GM21381 (cell line): ENCODE data around the gene TBC1D30.
"Not testable (repeated sequence)": the region's sequence is repeated elsewhere in the genome, so short reads cannot be mapped to it uniquely, and the experiment has no call there.

Source experiments
- ATAC-seq: cut with Tn5 transposase; IDR thresholded peaks from one replicate; pipeline ENCODE4 v1.9.1; 2021; ENCODE audit warnings: mild to moderate bottlenecking, moderate library complexity; ENCODE audit not compliant: unreplicated experiment

The TBC1D30 gene

DNA sequence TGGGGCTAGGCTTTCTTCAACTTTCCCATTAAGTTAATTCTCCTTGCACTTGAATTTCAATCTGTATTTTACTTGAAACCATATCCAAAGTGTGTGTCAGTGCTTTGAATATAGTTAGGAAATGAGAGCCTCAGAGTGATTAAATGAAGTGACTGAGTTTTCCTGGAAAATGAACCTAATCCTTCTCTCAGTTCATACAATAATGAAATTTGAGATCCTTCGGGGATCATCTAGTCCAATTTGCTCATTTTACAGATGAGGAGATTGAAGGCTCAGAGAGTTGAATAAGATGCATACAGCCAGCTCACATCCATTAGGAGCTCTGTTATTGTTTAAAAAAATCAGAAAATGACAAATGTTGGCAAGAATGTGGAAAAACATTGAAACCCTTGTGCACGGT, 18.3 kb upstream of the TBC1D30 start:
- ATAC-seq = no peak

DNA sequence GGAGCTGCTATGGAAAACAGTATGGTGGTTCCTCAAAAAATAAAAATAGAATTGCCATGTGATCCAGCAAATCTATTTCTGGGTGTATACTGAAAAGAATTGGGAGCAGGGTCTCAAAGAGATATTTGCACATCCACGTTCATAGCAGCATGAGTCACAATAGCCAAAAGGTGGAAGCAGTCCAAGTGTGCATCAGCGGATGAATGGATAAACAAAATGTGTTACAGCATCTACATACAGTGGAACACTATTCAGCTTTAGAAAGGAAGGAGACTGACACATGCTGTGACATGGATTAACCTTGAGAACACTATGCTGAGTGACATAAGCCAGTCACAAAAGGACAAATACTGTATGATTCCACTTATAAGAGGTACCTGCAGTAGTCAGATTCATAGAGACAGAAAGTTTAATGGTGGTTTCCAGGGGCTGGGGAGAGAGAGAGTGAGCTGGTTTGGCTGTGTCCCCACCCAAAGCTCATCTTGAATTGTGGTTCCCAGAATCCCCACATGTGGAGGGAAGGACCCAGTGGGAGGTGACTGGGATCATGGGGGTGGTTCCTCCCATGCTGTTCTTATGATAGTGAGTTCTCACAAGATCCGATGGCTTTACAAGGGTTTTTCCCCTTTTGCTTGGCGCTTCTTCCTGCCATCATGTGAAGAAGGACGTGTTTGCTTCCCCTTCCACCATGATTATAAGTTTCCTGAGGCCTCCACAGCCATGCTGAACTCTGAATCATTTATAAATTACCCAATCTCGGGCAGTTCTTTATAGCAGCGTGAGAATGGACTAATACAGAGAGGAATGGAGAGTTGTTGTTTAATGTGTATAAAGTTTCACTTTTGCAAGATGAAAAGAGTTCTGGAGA, 17.6 kb upstream of the TBC1D30 start:
- ATAC-seq = no peak

DNA sequence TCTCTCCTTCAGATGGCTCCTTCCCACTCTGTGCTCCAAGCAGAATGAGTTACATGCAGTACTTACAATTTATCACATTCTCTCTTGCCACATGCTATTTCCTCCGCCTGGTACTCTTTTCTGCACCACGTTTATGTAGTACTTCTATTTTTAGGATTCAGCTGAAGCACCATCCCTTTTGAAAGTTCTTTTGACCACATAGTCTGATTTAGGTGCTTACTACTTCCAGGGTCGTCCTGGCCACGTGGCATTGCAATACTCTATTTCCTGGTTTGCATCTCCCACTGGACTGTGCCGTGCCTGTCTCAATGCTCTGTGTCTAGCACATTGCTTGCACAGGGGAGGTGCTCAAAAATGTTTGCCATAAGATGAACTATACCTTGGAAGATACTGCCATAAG, 16.3 kb upstream of the TBC1D30 start:
- no peak for ATAC-seq

DNA sequence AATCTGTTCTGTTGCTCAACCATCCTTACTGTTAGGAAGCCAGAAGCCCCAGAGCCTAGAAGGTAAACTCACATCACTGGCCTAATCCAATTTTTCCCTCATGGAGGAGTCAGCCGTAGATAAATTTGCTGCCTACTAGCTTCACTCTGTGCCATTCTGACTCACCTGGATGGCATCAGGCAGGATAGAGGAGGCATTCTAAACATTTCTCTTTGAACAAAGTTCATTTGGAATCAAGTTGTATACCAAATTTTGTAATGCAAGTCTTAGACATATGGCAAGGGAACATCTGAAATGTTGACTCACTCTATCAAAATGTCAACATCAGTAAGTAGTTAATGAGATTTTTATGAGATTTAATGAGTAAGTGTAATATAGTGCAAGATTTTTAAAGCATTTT, 13.6 kb upstream of the TBC1D30 start:
- no peak for ATAC-seq

DNA sequence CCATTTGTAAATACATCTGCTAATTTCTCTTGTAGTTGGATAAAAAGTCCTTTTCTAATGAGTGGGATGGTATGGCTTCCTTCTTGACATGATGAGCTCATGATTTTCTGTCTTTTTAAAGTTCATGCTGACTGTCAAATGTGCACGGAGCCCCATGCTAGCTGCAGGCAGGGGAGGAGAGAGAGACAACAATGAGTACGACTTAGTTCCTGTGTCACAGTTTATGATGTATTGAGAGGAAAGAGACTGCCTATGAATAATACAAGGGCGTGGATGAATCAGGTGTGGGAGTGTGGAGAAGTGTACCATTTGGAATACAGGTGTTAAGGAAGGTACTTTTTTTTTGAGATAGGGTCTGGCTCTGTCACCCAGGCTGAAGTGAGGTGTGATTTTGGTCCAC, 10.7 kb upstream of the TBC1D30 start:
- ATAC-seq = no peak

DNA sequence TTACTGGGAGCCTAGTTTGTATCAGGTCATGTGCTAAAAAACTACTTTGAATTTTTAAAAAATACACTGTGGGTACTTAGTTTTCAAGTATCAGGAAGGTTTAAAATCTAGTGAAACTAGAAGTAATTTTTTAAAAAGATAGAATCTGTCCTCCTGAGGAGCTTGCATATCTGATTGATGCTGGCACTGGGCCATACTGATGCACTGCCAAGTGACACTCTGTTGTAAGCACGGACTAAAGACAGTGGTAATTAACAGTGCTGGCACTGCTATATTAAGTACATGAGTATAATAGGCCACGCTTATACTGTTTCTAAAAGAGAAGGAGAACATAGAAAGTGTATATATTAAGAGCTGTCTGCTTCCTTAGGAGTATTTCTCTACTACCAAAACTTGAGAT, 10.0 kb upstream of the TBC1D30 start:
- no peak for ATAC-seq

DNA sequence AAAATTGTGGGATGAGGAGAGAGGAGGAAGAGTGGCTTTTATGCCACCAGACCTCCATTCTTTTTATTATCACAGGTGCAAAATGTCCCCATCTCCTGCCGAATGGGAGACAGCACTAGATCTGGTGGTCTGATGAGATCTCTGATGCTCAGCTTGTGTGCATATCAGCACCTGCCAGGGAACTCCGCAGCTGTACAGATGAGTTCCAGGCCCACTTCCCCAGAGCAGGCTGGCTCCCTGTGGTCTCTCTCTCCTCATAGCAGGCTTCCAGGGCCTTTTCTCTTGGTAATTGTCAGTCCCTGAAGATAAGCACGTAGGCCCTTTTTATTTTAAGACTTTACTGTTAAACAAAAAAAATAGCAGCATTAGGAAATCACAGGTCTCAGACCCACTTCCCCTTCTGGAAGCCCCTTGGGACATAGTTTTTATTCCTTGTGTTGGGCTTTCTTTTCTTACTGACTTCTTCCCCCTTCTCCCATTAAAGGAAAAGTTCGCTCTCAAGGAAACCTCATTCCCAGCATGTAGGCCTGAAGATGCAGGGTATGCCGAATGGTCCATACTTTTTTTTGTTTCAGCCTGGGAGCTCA, 4.5 kb upstream of the TBC1D30 start:
- ATAC-seq = no peak

DNA sequence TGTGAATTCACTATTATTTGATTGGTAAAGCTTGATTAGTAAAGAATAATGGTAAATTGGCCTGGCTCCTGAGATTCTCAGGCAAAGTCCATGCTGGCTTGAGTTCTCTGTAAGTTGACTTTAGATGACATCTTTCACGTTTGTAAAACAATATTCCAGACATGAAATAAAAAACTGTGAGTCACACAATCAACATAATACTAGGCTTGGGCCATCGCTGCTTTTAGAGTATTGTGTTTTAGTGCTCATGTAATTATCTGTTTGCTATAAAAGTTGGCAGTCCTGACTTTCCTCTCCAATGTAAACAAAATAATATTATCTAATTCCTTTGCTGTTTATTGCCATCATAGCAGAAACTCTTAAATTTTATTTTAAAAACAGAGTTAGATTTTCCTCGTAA, 3.9 kb upstream of the TBC1D30 start:
- ATAC-seq = no peak

DNA sequence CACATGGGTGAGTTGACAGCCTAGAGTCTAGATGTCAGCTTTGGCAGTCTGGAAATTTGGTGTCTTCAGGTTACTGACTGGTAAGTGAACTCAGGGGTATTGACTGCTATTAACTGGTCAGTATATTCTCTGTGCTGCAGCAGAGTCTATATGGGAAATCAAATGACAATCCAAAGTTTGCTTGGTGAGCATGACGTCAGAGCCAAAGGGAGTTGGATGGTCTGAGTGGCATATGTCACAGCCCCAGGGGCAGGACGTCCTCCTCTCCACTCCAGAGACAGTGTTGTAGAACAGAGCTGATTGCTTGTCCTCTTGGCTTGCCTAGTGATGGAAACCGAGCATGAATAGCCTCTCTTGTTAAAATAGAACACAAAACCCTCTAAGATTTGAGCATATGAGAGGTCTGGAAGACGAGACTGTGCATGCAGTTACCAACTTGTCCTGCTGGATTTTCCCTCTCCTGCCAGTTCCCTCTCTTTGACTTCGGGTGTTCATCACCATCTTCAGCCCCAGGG, 3.3 kb upstream of the TBC1D30 start:
- ATAC-seq = no peak

DNA sequence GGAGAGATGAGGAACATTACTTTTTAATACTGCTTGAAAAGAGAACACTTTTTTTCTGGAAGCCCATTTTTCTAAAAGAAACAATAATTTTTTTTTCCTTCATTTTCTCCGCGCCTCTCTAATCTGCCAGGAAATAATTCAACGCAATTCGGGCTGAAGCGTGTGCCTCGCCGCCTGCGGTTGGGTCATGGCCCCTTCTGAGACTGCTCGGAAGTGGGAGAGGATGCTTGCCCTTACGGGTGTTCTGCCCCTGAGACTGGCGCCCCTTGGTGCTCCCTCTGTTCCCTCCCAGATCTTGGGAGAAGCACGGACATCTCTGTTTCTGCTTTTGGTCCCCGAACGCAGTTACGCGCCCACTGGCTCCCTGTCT, 332 bp upstream of the TBC1D30 start:
- ATAC-seq = no peak

DNA sequence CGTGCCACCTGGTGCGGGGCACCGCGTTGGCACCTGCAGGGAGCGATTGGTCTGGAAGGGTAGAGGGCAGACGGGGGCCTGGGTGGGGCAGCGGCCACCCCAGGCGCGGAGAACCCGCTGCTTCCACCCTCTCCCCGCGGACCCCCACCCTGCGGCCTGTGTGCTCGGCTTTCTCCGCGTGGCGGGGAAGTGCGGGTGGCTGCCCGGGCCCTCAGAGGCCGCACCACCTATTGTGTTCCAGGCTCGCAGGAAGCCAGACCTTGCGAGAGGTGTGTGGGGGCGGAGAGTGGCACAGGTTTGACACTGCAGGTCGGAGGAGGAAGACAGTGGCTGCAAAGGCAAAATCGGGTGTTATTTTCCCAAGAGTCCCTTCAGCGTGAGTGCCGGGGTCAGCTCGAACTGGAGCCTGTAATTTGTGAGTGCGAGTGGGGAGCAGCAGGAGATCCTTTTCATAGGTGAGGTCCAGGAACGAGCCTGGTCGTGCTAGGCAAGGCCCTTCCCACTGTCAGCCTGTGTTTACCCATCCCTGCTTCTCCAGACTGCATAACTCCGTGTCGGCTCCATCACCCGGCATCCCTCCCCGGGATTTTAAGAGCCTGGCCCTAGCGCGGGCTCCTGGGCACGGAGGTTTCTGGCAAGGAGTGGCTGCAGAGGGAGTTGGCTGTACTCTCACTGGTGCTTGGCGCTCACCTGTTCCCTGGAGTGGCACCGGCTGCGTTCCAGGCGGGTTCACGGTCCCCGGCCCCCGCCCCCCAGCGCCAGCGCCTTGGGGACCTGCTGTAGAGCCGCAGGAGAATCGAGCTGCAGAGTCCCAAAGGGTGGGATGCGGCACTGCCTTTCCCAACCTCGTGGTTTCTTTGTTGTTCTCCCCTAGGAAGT, 935 bp downstream of the TBC1D30 start:
- no peak for ATAC-seq

DNA sequence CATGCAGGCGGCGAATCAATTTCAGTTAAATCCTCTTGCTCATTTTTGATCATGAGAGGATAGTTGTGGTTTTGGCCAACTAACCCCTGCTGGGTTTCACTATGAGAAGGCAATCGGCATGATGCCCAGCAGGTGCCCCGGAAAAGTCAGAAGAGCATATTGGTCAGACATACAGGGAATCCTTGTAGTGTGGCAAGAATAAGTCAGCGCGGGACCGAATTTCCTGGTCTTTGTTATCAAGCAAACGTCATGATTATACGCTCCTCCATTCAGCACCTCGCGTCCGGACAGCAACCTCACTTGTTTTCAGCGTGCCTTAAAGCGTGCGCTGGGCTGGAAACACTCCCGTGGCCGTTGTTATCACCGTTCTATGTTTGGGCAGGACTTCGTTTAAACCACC, 1.8 kb downstream of the TBC1D30 start:
- ATAC-seq = peak; percentile 51

DNA sequence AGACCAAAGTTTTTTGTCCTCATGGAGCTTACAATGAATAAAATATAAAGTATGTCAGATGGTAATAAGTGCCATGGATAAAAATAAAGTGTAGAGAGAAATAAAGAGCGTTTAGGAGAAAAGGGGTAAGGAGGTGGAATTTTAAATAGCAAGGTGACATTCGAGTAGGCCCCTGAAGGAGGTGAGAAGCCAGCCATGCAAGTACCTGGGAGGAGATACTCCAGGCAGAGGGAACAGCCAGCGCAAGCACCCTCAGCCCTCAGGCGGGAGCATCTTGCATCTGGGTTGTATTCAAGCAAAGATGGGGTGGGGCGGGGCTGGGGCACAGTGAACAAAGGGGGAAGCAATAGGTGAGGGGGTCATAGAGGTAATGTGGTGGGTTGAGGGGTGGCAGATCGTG, 4.3 kb downstream of the TBC1D30 start:
- no peak for ATAC-seq

DNA sequence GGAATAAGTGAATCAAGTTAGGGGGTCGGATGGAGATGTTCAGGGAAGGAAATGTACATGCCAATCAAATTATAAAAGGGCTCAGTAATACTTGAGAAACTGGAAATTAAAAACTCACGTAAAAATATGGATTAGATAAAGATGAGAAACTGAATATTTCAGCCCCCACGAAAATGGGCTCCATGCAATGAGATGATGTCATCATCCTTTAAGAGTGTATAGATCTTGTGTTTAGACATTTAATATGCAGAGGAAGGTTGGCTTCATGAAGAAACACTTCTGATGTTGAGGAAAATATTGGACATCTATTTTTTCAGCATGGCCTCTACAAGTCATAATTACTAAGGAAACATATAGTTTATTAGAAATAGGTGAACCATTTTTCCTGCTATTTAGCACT, 9.5 kb downstream of the TBC1D30 start:
- ATAC-seq = no peak

DNA sequence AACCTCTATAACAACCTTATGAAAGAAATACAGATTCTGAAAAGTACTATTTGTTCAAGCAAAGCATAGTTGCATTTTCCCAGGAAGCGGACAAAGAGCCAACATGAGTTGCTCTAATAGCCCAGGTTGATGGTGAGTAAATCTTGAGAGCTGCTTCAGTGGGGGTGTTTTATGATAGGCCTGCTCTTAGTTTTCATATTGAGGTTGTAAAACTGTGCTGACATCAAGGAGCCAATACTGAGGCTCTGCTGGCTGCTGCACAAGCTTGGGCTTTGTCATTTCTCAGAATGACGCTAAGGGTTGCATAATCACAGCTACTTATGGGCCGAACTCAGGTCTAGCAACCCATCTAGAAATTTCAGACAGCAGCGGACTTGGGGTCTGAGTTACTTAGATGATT, 11.5 kb downstream of the TBC1D30 start:
- no peak for ATAC-seq

DNA sequence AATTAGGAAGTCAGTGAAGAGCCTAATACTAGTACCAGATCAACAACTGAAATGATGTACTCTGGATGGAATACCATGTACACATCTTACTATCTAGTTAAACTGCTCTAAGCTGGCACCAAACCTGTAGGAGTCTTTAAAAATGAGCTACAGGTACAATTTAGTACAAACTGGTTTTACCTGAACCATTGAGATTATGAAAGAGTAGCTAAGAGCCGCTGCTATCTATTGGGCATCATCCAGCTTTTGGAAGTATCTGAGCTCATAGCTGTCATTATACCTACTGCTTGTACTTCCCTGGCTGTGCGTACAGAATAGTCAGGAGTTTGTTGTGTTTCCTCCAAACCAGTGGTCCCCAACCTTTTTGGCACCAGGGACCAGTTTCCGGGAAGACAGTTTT, 12.4 kb downstream of the TBC1D30 start:
- ATAC-seq = no peak

DNA sequence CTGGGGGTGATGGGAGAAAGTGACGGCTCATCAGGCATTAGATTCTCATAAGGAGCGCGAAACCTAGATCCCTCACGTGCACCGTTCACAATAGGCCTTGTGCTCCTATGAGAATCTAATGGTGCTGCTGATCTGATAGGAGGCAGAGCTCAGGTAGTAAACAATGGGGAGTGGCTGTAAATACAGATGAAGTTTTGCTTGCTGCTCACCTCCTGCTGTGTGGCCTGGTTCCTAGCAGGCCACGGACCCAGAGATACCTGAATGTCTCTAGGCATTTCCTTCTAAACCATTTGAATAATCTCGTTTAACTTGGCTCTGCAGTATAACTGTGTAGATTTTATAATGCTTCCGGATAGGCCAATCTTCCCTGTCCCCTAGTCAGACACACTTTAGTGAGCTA, 13.0 kb downstream of the TBC1D30 start:
- ATAC-seq = no peak

DNA sequence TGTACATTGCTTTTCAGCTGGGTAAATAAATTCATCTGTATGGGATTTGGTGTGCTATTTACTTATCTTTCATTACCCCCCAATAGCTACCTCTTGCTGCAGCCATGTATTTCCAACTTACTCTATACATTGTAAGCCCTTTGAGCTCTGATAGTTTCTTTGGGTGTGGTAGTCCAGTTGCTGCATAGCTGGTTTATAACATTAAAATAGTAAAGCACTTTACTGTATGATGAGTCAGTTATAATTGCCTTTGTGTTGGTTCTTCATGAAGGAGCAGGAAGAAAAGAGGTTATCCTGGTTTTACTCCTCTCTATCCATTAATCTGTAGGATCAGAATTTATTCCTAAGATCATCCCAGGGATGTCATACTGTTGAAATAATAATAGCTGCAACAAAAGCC, 15.7 kb downstream of the TBC1D30 start:
- ATAC-seq = no peak

DNA sequence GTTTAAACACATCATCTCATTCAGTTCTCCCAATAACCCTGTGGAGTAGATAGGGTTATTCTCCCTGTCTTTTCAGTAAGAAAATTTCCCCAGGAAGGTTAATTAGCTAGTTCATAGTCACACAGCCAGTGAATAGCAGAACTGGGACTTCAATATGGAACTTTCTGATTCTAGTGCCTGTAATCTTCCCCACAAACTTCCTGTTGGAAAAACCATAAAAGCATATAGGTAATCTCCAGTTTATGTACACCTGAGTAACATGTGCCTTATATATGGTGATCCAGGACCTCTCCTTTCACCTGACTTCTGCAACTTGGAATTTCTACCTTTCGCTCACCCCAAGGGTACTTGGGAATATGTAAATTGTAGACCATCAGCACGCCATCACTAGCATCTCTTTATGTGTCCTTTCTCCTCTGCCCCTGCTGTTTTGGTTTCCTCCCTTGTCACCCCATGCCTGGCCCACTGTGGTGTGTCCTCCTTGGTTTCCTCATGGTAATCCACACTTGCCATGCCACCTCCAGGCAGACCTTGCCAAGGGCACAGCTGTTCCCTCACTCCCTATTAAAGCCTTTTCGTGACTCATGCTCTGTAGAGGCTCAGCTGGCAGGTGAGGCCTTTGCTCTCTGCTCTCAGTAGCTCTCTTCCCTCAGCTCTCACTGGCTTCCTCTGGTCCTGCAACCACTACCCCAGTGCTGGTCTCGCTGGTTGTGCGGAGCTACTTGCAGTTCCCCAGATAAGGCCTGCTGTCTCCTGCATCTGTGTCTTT, 16.7 kb downstream of the TBC1D30 start:
- no peak for ATAC-seq

DNA sequence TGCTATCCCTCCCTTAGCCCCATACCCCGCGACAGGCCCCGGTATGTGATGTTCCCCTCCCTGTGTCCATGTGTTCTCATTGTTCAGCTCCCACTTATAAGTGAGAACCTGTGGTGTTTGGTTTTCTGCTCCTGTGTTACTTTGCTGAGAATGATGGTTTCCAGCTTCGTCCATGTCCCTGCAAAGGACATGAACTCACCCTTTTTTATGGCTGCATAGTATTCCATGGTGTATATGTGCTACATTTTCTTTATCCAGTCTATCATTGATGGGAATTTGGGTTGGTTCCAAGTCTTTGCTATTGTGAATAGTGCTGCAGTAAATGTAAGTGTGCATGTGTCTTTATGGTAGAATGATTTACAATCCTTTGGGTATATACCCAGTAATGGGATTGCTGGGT, 24.0 kb downstream of the TBC1D30 start:
- not testable (repeated sequence) for ATAC-seq
